Left cardiac atrium (tissue), 4 donors: ENCODE measurements around the gene ZNF230. TPM values are rescaled to one million over a fixed set of nuclear protein-coding genes. Genes with fewer than 3 reads are reported as not detected.

ENCODE experiments used
- ATAC-seq, 2 donors: fragments of 200-7000 bp; cut with Tn5 transposase; one replicate each; pipeline ENCODE4 v1.9.1; 2020; ENCODE audit warnings: mild to moderate bottlenecking in 2 of 2, moderate library complexity in 2 of 2
- DNase-seq: peaks from one replicate; pipeline ENCODE4 v3.0.0-alpha.2; 2020
- intact Hi-C, 2 donors: fragments of 100-400 bp; cut with DNase I; formaldehyde crosslinking; loops; one replicate each; pipeline versions ENCODE4 v1.14.1 to v1.15.1; 2022 to 2023
- long read RNA-seq: library from polyadenylated mRNA; unstranded; transcript quantifications from one replicate; pipeline ENCODE4 v2.0.0, GENCODE V29; 2021
- total RNA-seq, 2 donors: library from RNA; stranded (reverse); fragmentation: NEBNext Ultra II Directional; extraction: Animal tissue kit (Norgen Biotek cat#: 25700); gene quantifications; one replicate each; pipeline ENCODE4 v1.2.1, GENCODE V29; 2021
- donor health status: DM: no; HTN: yes; CAD: no.
- donor health status: DM: no; HTN: yes; CAD: no; lungs with severe emphysema.
- donor health status: DM: yes; HTN: yes; CAD: no.
- donor health status: Dilated cardiomyopathy.

The ZNF230 gene
- 1 to 10 TPM; 3.5 to 3.7 TPM for total RNA-seq
- long read RNA-seq, full-length matches to known transcripts, result 8 of 8 reads
- long read RNA-seq, partial matches to known transcripts, result 0 of 8 reads
- long read RNA-seq, other reads (novel, unspliced or antisense), result 0 of 8 reads

DNA sequence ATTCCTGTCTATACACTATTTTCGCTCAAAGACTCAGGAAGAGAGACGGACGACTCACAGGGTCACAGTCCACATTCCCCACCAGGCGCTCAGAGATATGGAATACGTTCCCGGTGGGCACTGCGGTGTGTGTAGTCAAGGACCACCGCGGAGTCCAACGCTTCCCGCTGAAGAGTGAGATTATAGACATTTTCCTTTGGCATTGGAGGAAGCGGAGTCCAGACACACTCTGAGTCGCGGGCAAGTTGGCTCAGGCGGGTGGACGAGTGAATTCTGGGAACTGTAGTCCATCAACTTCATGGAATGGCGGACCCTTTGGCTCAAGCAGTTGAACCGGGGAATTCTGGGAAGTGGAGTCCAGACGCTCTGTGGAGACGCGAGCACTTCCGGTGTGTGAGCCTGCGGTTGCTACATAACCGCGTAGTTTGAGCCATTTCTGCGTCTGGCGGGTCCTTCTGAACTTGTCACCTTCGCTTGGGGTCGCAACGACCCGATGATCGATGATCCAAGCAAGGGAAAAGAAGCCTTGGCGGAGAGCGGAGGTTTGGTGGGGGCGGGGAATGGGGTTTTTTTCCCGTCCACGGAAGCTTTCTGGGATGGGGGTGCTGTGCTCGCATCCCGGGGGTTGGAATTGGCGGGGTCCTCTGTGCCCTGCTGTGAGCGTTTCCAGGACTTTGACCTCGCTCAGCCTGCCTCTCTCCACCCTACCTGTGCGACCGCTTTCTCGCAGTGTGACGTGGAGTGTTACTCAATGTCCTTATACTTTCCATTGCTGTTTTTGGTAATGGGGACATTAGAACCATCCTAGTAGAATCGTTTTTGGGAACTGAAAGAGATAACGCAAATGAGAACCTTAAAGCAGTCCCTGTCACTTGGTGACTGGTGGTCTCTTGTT lies at the start of gene ZNF230:
ZNF230 (plus strand) TSS at position 392 of the 895 bp plus-strand sequence. CDS start 4,122 bp downstream, outside the sequence.
- peak; percentile 93 for DNase-seq
- intact Hi-C loops, result loop anchor here in 1 of 2 donors (2.0 kb wide), 1 partner anchor 22 kb away; the partner anchor contains the start of gene ZNF222
- ATAC-seq, result peak; percentile 100

- ATAC-seq (no peak), DNase-seq (no peak)
- intact Hi-C loops, result no loop called here
Measured at GRCh38 chr19:43956827-43957226, 45.9 kb upstream of the ZNF230 start.

DNA sequence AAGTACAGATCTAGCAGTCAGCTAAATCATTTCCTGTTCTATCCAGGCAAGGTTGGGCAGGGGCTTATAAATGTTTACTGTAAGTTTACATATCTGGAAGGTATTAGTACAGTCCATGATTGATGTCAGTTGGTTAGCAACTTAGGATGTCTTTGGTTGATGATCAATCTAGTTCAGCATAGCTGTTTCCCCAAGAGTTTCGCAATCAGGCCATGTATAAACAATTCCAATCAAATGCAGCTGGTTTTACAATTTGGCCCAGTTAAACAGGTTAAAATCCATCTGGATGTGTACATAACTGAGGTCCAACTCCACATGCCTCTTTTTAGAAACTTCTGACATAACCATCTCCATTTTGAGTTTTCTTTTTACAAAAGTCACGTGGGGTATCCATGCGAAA lies 44.9 kb upstream of the ZNF230 start:
- ATAC-seq, result no peak
- no peak for DNase-seq
- intact Hi-C loops, result no loop called here

GRCh38 chr19:43960411-43960810 lies 42.3 kb upstream of the ZNF230 start:
- DNase-seq (no peak), ATAC-seq (no peak)
- intact Hi-C loops, result no loop called here

DNA sequence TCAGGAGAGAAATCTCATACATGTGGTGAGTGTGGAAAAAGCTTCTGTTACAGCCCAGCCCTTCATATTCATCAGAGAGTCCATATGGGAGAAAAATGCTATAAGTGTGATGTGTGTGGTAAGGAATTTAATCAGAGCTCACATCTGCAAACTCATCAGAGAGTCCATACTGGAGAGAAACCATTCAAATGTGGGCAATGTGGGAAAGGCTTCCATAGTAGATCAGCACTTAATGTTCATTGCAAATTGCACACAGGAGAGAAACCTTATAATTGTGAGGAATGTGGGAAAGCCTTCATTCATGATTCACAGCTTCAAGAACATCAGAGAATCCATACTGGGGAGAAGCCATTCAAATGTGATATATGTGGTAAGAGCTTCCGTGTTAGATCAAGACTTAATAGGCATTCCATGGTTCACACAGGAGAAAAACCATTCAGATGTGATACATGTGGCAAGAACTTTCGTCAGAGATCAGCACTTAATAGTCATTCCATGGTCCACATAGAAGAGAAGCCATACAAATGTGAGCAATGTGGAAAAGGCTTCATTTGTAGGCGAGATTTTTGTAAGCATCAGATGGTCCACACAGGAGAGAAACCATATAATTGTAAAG lies 36.6 kb upstream of the ZNF230 start:
- DNase-seq (no peak), ATAC-seq (no peak)
- intact Hi-C loops, result no loop called here

GRCh38 chr19:43976732-43977131 lies 26.0 kb upstream of the ZNF230 start:
- intact Hi-C loops, result no loop called here
- no peak for ATAC-seq
- no peak for DNase-seq

DNA sequence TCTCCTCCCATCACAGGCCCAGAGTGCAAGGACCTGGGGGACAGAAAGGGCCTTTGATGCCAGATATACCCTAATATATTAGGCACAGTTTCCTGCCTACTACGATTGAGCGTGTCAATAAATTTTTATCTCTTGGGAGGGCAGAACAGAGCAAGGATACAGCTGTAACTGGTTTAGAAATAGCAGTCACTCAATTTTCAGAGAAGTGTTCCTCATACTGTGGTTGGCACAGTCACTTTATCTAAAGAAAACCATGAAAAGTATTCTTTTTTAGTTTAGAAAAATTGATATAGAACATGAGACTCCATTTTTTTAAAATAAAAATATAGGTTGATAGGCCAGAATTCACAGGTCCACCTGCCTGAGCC lies 19.2 kb upstream of the ZNF230 start:
- DNase-seq (no peak), ATAC-seq (no peak)
- intact Hi-C loops, result no loop called here

DNA sequence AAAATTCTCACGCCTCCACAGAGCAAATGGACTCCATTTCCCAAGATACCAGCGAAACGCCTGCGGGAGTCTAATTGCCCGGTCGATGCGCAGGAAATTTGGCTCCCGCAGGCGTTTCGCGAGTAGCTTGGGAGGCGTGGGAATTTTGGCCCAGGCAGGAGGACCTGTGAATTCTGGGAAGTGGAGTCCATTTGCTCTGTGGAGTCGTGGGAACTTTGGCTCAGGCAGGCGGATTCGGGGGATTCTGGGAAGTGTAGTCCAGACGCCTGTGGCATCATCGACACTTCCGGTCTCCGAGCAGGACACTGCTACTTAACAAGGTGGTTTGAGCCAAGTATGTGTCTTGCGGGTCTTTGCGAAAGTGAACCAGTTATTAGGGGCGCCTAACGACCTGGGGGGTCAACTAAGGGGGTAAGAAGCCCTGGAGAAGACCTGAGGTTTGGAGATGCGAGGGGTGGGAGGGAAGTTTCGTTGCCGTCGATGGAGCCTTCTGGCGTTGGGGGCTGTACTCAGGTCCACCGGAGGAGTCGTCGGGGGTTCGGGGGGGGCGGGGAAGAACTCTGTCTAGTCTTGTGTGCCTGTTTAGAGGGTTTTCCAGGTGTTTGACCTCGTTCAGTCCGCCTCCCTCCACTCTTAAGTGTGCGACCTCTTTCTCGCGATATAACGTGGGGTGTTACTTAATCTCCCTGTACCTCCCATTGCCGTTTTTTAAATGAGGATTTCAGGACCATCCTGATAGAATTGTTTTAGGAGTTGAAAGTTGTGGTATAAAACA lies 18.7 kb upstream of the ZNF230 start, which contains the start of gene ZNF155:
ZNF155 (plus strand) TSS at position 277 of the 775 bp plus-strand sequence. CDS start 4,356 bp downstream, outside the sequence.
- peak; percentile 94 for DNase-seq
- peak; percentile 100 for ATAC-seq
- intact Hi-C loops, result no loop called here

DNA sequence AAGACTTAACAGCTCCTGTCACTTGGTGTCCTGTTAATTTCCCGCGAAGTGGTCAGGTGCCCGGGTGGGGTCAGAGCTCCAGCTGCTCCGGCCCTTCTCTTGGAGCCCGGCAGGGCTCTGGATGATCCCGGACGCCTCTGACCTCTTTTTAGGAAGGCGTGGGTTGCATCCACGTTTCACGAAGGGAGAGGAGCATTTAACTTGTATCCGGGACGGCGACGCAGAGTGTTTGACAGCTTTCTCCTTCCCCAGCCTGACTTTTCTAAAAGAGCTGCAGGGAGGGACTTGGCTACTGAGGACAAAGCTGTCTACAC lies 18.1 kb upstream of the ZNF230 start:
- peak; percentile 48 to 67 for ATAC-seq
- peak; percentile 34 for DNase-seq
- intact Hi-C loops, result no loop called here

- no peak for ATAC-seq
- peak; percentile 50 for DNase-seq
- intact Hi-C loops, result no loop called here
Measured at GRCh38 chr19:43997631-43998290, 5.0 kb upstream of the ZNF230 start.

- DNase-seq (no peak), ATAC-seq (no peak)
- intact Hi-C loops, result loop anchor here in 1 of 2 donors (2.0 kb wide), 1 partner anchor 23 kb away; the partner anchor contains the start of gene ZNF222
Measured at GRCh38 chr19:44002212-44002565, 568 bp upstream of the ZNF230 start.

- ATAC-seq (peak in 1 of 2 donors; percentile 20), DNase-seq (no peak)
- intact Hi-C loops, result loop anchor here in 1 of 2 donors (2.0 kb wide), 1 partner anchor 21 kb away; the partner anchor contains the start of gene ZNF222
Measured at GRCh38 chr19:44003461-44004009, 778 bp downstream of the ZNF230 start.

DNA sequence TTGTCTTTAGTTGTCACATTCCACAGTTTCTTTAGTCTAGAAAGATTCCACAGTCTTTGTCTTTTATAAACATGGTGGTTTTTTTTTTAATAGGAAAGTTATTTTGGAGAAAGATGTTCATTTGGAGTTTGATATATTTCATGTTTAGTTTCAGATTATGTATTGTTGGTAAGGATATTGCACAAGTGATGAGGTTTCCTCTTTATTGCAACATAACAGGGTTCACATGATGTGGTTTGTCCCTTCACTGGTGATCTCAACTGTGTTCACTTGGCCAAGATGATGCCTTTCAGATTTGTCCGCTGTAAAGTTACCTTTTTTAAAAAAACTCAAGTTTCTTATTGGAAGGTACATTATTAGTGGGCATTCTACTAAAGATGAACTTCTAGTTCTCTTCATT lies 3.2 kb downstream of the ZNF230 start:
- intact Hi-C loops, result no loop called here
- no peak for ATAC-seq
- no peak for DNase-seq

GRCh38 chr19:44007473-44007872 lies 4.7 kb downstream of the ZNF230 start:
- DNase-seq (no peak), ATAC-seq (no peak)
- intact Hi-C loops, result no loop called here

DNA sequence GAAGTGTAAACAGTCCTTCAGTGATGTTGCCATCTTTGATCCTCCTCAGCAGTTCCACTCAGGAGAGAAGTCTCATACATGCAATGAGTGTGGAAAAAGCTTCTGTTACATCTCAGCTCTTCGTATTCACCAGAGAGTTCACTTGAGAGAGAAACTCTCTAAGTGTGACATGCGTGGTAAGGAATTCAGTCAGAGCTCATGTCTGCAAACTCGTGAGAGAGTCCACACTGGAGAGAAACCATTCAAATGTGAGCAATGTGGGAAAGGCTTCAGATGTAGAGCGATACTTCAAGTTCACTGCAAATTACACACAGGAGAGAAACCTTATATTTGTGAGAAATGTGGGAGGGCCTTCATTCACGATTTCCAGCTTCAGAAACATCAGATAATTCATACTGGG lies 7.7 kb downstream of the ZNF230 start:
- no peak for ATAC-seq
- intact Hi-C loops, result no loop called here
- DNase-seq, result no peak

DNA sequence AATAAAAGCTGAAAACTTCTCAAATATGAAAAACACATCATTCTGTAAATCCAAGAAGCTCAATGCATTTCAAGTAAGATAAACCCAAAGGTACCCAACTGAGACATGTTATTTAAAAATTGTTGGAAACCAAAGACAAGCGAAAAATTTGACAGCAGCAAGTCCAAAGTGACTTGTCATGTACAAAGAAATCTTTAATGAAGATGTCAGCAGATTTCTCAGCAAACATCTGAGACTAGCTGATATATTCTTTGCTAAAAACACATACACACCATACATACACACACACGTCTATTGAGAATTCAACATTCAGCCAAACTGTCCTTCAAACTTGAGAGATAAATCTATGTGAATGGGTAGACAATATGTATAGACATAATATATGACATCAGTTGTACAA lies 16.7 kb downstream of the ZNF230 start:
- ATAC-seq, result no peak
- intact Hi-C loops, result no loop called here
- no peak for DNase-seq

GRCh38 chr19:44021221-44021620 lies 18.5 kb downstream of the ZNF230 start:
- ATAC-seq, result no peak
- DNase-seq, result no peak
- intact Hi-C loops, result no loop called here

GRCh38 chr19:44024900-44025216 lies 22.1 kb downstream of the ZNF230 start:
- ATAC-seq, result no peak
- DNase-seq, result no peak
- intact Hi-C loops, result loop anchor here in 1 of 2 donors (2.0 kb wide), 1 partner anchor 22 kb away; the partner anchor contains the start of gene ZNF230
